HG03159 (cell line): ENCODE measurements around the gene SSH2.
"Not testable (repeated sequence)": the region's sequence is repeated elsewhere in the genome, so short reads cannot be mapped to it uniquely, and the experiment has no call there.

Source experiments
- ATAC-seq: cut with Tn5 transposase; IDR thresholded peaks from one replicate; pipeline ENCODE4 v1.9.1; 2021; ENCODE audit warnings: mild to moderate bottlenecking, moderate library complexity; ENCODE audit not compliant: unreplicated experiment

Gene SSH2

GRCh38 chr17:29931231-29931932, 1.4 kb upstream of the SSH2 start:
- peak; percentile 66 for ATAC-seq

GRCh38 chr17:29930409-29931010, 482 bp upstream of the SSH2 start:
- no peak for ATAC-seq

GRCh38 chr17:29929006-29929532, 959 bp downstream of the SSH2 start:
- no peak for ATAC-seq

GRCh38 chr17:29927546-29927945, 2.5 kb downstream of the SSH2 start:
- no peak for ATAC-seq

- ATAC-seq, result no peak
Measured at GRCh38 chr17:29924786-29925185, 5.2 kb downstream of the SSH2 start.

GRCh38 chr17:29918922-29919856, 10.8 kb downstream of the SSH2 start:
- no peak for ATAC-seq

GRCh38 chr17:29918016-29918415, 12.0 kb downstream of the SSH2 start:
- no peak for ATAC-seq

GRCh38 chr17:29914819-29915537, 15.1 kb downstream of the SSH2 start:
- ATAC-seq, result no peak

GRCh38 chr17:29911641-29912177, 18.3 kb downstream of the SSH2 start:
- ATAC-seq, result no peak

- ATAC-seq, result no peak
Measured at GRCh38 chr17:29909236-29910003, 20.6 kb downstream of the SSH2 start.

- no peak for ATAC-seq
Measured at GRCh38 chr17:29906969-29907368, 23.1 kb downstream of the SSH2 start.

GRCh38 chr17:29905879-29906167, 24.2 kb downstream of the SSH2 start:
- ATAC-seq, result no peak

GRCh38 chr17:29905086-29905878, 24.7 kb downstream of the SSH2 start:
- ATAC-seq, result no peak

- ATAC-seq, result no peak
Measured at GRCh38 chr17:29903471-29903870, 26.6 kb downstream of the SSH2 start.

GRCh38 chr17:29897136-29897535, 32.9 kb downstream of the SSH2 start:
- ATAC-seq, result not testable (repeated sequence)

- no peak for ATAC-seq
Measured at GRCh38 chr17:29892201-29892600, 37.8 kb downstream of the SSH2 start.

- no peak for ATAC-seq
Measured at GRCh38 chr17:29891131-29891530, 38.9 kb downstream of the SSH2 start.

- ATAC-seq, result no peak
Measured at GRCh38 chr17:29885031-29885640, 44.9 kb downstream of the SSH2 start.

- ATAC-seq, result no peak
Measured at GRCh38 chr17:29883497-29883896, 46.5 kb downstream of the SSH2 start.
